ENCODE results near the gene NKAIN1.
"Not testable (repeated sequence)": the region's sequence is repeated elsewhere in the genome, so short reads cannot be mapped to it uniquely, and the experiment has no call there.

Gene NKAIN1

GRCh38 chr1:31159323-31159722 is 80.4 kb downstream of the NKAIN1 start:
- in situ Hi-C loops (cut with HindIII; ENCODE audit: low sequenced_read_pairs), result loop anchor here (5.0 kb wide), 4 partner anchors 37 to 233 kb away; no protein-coding TSS in a partner anchor

GRCh38 chr1:31155216-31155806 is 84.4 kb downstream of the NKAIN1 start:
- in situ Hi-C loops (cut with HindIII; ENCODE audit: low sequenced_read_pairs), result loop anchor here (5.0 kb wide), 4 partner anchors 33 to 237 kb away; no protein-coding TSS in a partner anchor

- in situ Hi-C loops (cut with HindIII; ENCODE audit: low sequenced_read_pairs), result loop anchor here (5.0 kb wide), 4 partner anchors 32 to 238 kb away; no protein-coding TSS in a partner anchor
Observed at GRCh38 chr1:31154632-31155215, 85.0 kb downstream of the NKAIN1 start.

- in situ Hi-C loops (cut with HindIII; ENCODE audit: low sequenced_read_pairs), result no loop called here
Observed at GRCh38 chr1:31154000-31154631, 85.6 kb downstream of the NKAIN1 start.

GRCh38 chr1:31153423-31153822 is 86.3 kb downstream of the NKAIN1 start:
- in situ Hi-C loops (cut with HindIII; ENCODE audit: low sequenced_read_pairs), result no loop called here

GRCh38 chr1:31152181-31152795 is 87.4 kb downstream of the NKAIN1 start:
- in situ Hi-C loops (cut with HindIII; ENCODE audit: low sequenced_read_pairs), result no loop called here

- in situ Hi-C loops (cut with HindIII; ENCODE audit: low sequenced_read_pairs), result no loop called here
Observed at GRCh38 chr1:31151402-31151801, 88.3 kb downstream of the NKAIN1 start.

- in situ Hi-C loops (cut with HindIII; ENCODE audit: low sequenced_read_pairs), result no loop called here
Observed at GRCh38 chr1:31148409-31148808, 91.3 kb downstream of the NKAIN1 start.

- in situ Hi-C loops (cut with HindIII; ENCODE audit: low sequenced_read_pairs), result no loop called here
Observed at GRCh38 chr1:31145648-31146047, 94.0 kb downstream of the NKAIN1 start.

GRCh38 chr1:31144442-31144841 is 95.2 kb downstream of the NKAIN1 start:
- in situ Hi-C loops (cut with HindIII; ENCODE audit: low sequenced_read_pairs), result no loop called here

GRCh38 chr1:31143455-31143854 is 96.2 kb downstream of the NKAIN1 start:
- in situ Hi-C loops (cut with HindIII; ENCODE audit: low sequenced_read_pairs), result no loop called here

- in situ Hi-C loops (cut with HindIII; ENCODE audit: low sequenced_read_pairs), result no loop called here
Observed at GRCh38 chr1:31142406-31142805, 97.3 kb downstream of the NKAIN1 start.

GRCh38 chr1:31140299-31140698 is 99.4 kb downstream of the NKAIN1 start:
- in situ Hi-C loops (cut with HindIII; ENCODE audit: low sequenced_read_pairs), result no loop called here

- in situ Hi-C loops (cut with HindIII; ENCODE audit: low sequenced_read_pairs), result not testable (repeated sequence)
Observed at GRCh38 chr1:31138797-31139521, 100.7 kb downstream of the NKAIN1 start.

GRCh38 chr1:31137873-31138272 is 101.8 kb downstream of the NKAIN1 start:
- in situ Hi-C loops (cut with HindIII; ENCODE audit: low sequenced_read_pairs), result not testable (repeated sequence)

GRCh38 chr1:31135973-31136600 is 103.6 kb downstream of the NKAIN1 start:
- in situ Hi-C loops (cut with HindIII; ENCODE audit: low sequenced_read_pairs), result no loop called here

GRCh38 chr1:31133368-31133767 is 106.3 kb downstream of the NKAIN1 start:
- in situ Hi-C loops (cut with HindIII; ENCODE audit: low sequenced_read_pairs), result no loop called here

Measured in endothelial cell of hepatic sinusoid (primary cell).